ENCODE data around the gene GP9. TPM values are rescaled to one million over a fixed set of nuclear protein-coding genes. Genes with fewer than 3 reads are reported as not detected.

Gene GP9
- total and polyA plus RNA-seq, 2 donors (not counting 1 experiment from before 2014, with no cell fraction given): not detected

DNA sequence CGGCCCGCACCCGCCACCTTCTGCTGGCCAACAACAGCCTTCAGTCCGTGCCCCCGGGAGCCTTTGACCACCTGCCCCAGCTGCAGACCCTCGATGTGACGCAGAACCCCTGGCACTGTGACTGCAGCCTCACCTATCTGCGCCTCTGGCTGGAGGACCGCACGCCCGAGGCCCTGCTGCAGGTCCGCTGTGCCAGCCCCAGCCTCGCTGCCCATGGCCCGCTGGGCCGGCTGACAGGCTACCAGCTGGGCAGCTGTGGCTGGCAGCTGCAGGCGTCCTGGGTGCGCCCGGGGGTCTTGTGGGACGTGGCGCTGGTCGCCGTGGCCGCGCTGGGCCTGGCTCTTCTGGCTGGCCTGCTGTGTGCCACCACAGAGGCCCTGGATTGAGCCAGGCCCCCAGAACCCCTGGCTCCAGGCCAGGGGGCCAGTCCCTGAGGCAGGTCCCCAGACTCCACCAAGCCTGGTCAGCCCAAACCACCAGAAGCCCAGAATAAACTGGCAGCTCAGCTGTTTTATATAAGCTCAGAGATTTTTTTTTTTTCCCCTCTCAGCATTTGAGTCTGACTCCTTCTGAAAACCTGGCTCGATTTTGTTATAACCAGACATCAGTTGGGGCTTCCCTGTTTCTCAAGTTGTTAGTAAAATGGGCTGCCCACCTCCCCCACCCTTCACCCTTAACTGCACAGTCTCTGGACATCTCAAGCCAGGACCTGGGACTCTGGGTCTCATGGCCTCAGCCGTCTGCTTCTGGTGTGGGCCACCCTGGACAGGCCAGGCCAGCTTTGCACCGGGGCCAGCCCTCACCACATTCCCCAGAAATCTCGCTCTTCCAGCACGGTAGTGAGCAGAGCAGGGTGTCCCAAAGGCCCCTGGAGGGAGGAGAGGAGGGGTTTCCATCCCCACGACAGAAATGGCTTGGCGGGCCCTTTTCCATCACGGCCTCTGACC, 1.6 kb downstream of the GP9 start:
- Histone ChIP-seq H3K36me3 (replicated peaks in 1 of 2; ENCODE audit: control extremely low read depth in 1 of 2, control insufficient read depth in 1 of 2, extremely low read depth in 1 of 2, insufficient read depth in 2 of 2, low read length in 1 of 2) (no peaks in the 10 kb centered on the region), H2AFZ (ENCODE audit: insufficient read depth, low read depth, low read length, poor library complexity, severe bottlenecking) (no peak overlapping the region), H3K4me3 (ENCODE audit: control extremely low read depth in 1 of 5, extremely low read depth in 1 of 5, insufficient read depth in 1 of 5, low read depth in 2 of 5, low read length in 4 of 5) (no peak overlapping the region), H4K20me1 (ENCODE audit: control insufficient read depth, insufficient read depth, low read length, poor library complexity, severe bottlenecking) (no peaks in the 10 kb centered on the region), H3K4me1 (ENCODE audit: control insufficient read depth in 2 of 2, insufficient read depth in 2 of 2, low read length in 2 of 2) (peaks cover 3 to 18% of the 10 kb centered on the region in 2 donors), H3K9me3 (ENCODE audit: control extremely low read depth in 1 of 3, control insufficient read depth in 2 of 3, insufficient read depth in 1 of 3, low read length in 2 of 3) (peaks cover 0 to 3% (median 0%) of the 10 kb centered on the region in 3 donors), H3K79me2 (ENCODE audit: control insufficient read depth, insufficient read depth, low read length) (no peaks in the 10 kb centered on the region), H3K4me2 (replicated peaks; ENCODE audit: low read depth, low read length, poor library complexity, severe bottlenecking) (no peak overlapping the region), H3K27me3 (replicated peaks in 1 of 4; ENCODE audit: control extremely low read depth in 1 of 4, control insufficient read depth in 3 of 4, insufficient read depth in 4 of 4, low read length in 3 of 4) (peaks cover 0 to 38% (median 6%) of the 10 kb centered on the region in 4 experiments), H3K27ac (ENCODE audit: low read length in 2 of 2) (no peak overlapping the region), H3K9ac (ENCODE audit: low read length) (no peak overlapping the region)
- ChIA-PET POLR2A (no interaction called here), CTCF (interaction anchor here (2.0 kb wide), 1 partner anchor 10 kb away, joined by 6 read pairs; no protein-coding TSS in a partner anchor)
- Mint-ChIP-seq H3K27ac (no peak overlapping the region), H3K27me3 (peaks cover 30% of the 10 kb centered on the region), H3K4me3 (no peak overlapping the region), H3K9me3 (ENCODE audit: insufficient read depth) (no peaks in the 10 kb centered on the region), H3K4me1 (peaks cover 9% of the 10 kb centered on the region)
- intact Hi-C loops (cut with micrococcal nuclease): no loop called here
- TF ChIP-seq EZH2 (IDR thresholded peaks at IDR 0.05; ENCODE audit: borderline replicate concordance, insufficient read depth, low read depth, low read length, poor library complexity, severe bottlenecking): no peak
- TF ChIP-seq CTCF (IDR thresholded peaks at IDR 0.05): no peak
- no peak for DNase-seq
- no peak for ATAC-seq (ENCODE audit: low read depth)
- 93% methylated on average over 26 of the region's 32 CpGs for WGBS (ENCODE audit: insufficient coverage)

All from B cell (primary cell).